Breast epithelium (tissue), 3 donors: ENCODE measurements around the gene ABCA13.

Source experiments
- CTCF ChIP-seq, 3 donors: fragments of 450-650 bp; IDR thresholded peaks; one replicate each; pipeline ENCODE4 v1.5.1; 2016 to 2017; ENCODE audit warnings: antibody characterized with exemption in 3 of 3, mild to moderate bottlenecking in 3 of 3, moderate library complexity in 3 of 3
- POLR2A ChIP-seq: fragments of 450-650 bp; IDR thresholded peaks from one replicate; pipeline ENCODE4 v1.6.1; 2016; ENCODE audit warnings: antibody characterized with exemption, mild to moderate bottlenecking, moderate library complexity
- POLR2AphosphoS5 ChIP-seq, 3 donors: sonication (generic); formaldehyde crosslinking; IDR thresholded peaks; one replicate each; pipeline ENCODE4 v1.6.1; 2017; ENCODE audit warnings: antibody characterized with exemption in 3 of 3

GRCh38 chr7:48452218-48452617 lies 281.0 kb downstream of the ABCA13 start:
- TF ChIP-seq CTCF (IDR thresholded peaks at IDR 0.05) (no peak), POLR2A (no peak), POLR2AphosphoS5 (IDR thresholded peaks at IDR 0.05) (no peak)
